Measurements from ENCODE around the gene EHBP1.

Gene EHBP1

GRCh38 chr2:63051795-63052333, 346.4 kb downstream of the EHBP1 start:
- DNase-seq (ENCODE audit: low read depth): no peak

DNA sequence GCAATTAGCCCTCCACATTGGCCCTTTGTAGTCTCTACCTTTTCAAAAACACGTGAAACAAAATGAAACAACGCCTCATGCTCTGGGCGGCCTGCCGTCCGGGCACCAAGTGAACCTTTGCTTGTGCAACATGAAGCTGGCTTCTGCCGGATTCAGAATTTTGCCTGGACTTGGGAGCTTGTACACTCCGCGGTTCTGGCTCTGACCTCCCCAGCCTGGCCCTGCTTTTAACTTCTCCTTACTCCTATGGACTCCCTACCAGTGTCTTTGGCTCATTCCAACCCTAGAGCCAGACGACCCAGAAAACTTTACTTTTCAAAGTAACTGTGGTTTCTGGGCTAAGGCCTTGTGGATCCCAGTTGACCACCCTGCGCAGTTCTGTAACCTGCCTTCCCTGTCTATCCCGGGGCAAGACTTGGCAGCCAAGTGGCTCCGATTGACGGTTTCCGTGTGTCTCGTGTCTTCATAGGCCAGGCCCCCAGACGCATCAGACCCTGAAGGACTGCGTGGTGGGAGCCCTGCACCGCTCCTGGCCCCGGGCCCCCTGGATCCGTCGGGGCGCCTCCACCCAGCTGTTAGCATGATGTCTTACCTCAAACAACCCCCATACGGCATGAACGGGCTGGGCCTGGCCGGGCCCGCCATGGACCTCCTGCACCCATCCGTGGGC, 347.0 kb downstream of the EHBP1 start:
- no peak for DNase-seq (ENCODE audit: low read depth)

DNA sequence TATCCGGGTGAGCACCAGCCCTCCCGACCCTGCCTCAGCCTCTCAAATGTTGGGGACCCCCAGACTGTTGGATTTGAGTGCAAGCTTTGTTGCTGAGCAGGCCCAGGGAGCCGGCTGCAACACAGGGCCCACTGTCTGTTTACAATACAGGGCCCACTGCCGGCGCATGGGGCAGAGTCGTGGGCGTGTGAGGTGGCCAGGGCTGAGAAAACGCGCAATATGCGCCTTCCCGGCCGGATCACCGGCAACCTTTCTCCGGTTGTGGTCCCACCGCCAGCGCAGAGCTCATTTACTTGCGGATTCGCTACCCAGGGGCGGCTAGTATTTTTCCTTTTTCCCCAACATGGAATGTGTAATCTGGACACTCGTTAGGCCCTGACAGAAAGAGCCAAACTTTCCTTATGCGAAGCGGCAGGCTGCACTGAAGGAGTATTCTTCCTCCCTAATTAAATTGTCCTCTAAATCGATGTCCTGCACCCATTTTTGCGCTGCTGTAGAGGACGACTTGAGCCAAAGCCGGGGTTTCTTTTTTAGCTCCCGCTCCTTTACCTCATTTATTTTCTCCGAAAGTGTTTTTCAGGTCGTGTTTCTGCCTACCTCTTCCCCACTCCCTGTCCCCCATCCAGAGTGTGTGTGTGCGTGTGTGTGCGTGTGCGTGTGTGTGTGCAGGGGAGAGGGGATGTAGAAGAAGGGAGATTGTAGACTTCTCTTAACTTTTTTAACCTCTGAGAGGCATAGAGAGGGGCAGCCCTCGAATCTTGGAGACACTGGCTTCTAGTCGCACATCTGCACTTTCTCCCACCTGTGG, 347.8 kb downstream of the EHBP1 start:
- no peak for DNase-seq (ENCODE audit: low read depth)

DNA sequence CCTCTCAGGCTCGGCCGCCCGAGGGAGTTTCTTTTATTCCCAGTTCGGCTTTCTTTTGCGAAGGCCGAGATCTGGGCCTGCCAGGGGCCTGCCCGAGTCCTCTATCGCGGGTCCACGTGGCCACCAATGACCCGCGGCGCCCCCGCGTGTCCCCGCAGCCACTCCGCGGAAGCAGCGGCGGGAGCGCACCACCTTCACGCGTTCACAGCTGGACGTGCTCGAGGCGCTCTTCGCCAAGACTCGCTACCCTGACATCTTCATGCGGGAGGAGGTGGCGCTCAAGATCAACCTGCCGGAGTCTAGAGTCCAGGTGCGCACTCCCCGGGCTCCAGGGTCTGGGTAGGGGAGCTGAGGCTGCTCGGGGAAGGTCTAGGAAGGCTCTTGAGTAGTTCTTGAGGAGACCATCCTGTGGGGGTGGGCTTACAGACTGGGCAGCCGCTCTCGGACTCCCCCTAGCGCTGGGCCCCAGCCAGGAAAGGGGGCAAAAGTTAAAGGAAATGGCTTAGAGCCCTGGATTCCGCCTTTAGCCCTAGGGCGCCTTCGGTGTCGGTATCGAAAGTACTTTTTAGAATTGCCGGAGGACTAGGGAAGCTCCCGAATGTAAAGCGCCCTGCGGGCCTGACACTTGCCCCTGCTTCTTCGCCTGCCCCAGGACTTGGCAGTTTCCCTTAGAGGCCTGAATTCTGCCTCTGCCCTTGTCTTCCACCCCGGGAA, 348.5 kb downstream of the EHBP1 start:
- no peak for DNase-seq (ENCODE audit: low read depth)

GRCh38 chr2:63054841-63055225, 349.3 kb downstream of the EHBP1 start:
- no peak for DNase-seq (ENCODE audit: low read depth)

DNA sequence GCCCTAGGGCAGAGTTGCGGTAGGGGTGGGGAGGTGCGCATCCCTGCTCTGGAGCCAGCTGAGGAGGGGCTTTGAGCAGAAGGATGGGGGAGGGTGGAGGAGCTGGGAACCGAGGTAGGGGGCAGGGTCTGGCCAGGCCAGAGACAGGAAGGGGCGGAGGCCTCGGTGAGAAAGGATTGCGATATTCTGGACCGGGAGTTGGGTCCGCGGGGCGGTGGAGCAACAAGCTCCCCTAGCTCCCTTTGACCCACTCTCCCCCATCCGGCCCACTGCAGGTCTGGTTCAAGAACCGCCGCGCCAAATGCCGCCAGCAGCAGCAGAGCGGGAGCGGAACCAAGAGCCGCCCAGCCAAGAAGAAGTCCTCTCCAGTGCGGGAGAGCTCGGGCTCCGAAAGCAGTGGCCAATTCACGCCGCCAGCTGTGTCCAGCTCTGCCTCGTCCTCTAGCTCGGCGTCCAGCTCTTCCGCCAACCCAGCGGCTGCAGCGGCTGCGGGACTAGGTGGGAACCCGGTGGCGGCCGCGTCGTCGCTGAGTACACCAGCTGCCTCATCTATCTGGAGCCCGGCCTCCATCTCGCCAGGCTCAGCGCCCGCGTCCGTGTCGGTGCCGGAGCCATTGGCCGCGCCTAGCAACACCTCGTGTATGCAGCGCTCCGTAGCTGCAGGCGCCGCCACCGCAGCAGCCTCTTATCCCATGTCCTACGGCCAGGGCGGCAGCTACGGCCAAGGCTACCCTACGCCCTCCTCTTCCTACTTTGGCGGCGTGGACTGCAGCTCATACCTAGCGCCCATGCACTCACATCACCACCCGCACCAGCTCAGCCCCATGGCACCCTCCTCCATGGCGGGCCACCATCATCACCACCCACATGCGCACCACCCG, 350.0 kb downstream of the EHBP1 start:
- DNase-seq (ENCODE audit: low read depth): no peak

DNA sequence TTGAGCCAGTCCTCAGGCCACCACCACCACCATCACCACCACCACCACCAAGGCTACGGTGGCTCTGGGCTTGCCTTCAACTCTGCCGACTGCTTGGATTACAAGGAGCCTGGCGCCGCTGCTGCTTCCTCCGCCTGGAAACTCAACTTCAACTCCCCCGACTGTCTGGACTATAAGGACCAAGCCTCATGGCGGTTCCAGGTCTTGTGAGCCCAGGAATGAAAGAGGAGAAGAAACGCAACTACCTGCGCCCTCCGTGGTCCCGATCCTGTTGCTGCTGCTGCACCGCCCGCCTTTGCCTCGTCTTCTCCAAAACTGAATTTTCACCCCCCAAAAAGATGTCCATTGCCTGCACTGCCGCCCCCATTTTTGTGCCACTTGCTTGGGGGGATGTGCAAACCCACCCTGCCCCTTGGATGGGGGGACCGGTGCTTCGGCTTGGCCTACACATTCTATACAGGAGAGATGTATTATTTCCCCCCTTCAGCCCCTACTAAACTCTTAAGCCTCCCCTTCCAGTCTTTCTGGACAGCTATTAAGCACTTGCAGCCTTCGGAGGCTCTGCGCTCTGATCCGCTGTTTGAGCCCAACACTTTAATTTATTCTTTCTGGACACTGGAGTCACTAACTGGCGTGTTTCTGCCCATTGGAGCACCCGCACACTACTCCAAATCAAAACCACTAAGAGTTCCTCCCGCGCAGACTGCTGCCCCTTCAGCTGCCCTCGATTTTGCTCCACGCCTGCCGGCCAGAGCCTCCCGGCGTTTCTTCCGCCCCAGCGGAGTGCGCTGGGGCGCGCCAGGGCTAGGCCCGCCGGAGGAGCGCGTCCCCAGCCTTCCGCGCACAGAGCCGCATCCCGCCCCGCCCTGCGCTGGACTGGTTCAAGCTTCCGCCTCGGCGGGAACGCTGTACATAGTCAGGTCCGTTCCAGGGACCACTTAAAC, 350.9 kb downstream of the EHBP1 start:
- DNase-seq (ENCODE audit: low read depth): no peak

- DNase-seq (ENCODE audit: low read depth): no peak
Measured at GRCh38 chr2:63057249-63058143, 352.0 kb downstream of the EHBP1 start.

GRCh38 chr2:63058144-63058920, 352.8 kb downstream of the EHBP1 start:
- no peak for DNase-seq (ENCODE audit: low read depth)

DNA sequence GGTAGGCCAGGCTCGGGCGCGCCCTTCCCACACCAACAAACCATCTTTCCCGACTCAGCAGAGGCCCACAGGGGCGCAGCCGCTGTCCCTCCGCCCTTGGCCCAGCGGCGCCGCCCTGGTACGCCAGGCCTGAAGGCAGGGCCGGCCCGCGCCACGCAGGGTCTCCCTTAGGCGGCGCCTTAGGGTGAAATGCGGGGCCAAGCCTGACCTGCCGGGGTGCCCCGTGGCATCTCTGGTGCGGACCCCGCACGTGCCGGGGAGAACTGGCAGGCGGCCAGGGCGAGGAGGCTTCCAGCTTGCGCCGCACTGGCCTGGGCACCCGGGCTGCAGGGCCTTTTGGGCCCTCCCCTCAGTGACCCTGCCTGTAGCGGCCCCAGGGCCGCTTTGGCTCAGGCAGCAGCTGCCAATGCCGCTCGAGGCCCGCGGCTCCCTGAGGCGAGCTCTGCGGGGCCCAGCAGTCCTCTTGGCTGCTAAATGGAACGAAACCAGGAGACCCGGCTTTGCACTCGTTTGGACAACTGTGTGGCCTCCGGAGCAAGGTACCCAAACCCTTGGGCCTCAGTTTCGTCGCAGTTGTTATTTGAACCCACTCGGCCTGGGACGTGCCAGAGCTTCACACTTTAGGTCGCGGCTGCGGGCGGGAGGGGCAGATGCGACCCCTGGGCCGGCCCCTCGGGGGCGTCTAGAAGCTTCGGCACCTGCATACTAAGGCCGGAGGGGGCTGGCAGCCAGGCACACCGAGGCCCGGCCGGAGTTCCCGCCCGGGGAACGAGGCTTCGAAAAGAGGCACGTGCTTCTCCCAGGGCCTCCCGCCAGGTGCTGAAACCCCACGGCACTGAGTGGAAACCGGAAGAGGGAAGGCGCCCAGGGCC, 353.6 kb downstream of the EHBP1 start:
- no peak for DNase-seq (ENCODE audit: low read depth)

- no peak for DNase-seq (ENCODE audit: low read depth)
Measured at GRCh38 chr2:63059793-63060471, 354.4 kb downstream of the EHBP1 start.

DNA sequence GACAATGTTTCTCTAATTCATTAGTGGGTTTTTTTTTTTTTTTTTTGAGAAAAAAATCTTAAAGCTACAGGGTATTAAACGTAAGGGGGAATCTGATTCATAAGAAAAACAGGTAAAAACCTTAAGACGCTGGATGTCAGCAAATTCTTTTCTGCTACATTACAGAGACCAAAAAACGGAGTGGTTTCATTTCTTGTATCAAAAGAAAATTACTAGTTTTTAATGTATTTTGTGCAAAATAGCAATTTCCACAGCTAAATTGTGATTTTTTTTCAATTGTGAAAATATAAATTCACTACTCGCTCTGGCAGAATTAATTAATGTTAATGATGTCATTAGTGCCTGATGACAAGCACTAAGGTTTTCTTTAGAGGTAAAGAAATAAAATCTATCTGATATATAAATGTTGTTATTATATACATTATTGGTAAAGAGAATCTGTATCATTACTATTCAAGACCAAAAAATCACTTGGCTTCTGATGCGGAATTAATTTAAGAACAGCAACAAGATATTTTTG, 355.0 kb downstream of the EHBP1 start:
- DNase-seq (ENCODE audit: low read depth): no peak

DNA sequence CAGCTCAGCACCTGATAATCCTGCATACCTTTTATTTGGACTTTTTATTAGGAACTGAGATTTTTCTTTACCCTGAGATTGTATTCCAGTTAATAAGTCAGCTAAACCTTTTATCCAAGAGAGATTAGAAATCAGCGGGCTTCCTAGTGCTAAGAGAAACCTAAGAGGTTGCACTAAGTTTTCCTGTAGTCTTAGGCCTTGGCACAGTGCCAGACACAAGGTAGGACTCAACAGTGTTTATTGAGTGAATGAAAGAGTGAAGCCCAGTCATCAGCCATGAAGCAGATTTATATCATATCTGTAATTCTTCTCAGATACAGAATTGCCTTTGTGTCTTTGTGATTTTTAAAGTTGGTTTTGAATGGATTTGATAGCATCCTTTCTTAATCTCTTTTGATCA, 358.7 kb downstream of the EHBP1 start:
- no peak for DNase-seq (ENCODE audit: low read depth)

DNA sequence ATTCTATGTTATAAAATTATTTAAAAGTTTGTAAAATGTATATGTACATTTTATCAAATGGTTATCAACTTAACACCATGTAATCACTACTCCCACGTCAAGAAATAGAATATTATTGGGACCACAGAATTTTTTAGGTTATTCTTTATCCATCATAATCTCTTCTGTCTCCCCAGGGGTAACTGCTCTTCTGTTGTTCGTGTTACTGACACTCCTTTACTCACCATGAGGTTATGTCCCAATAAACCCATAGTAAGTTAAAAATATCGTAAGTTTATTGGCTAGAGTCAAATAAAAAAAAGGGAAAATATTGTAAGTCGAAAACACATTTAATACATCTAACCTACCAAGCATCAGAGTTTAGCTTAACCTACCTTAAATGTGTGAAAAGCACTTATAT, 359.1 kb downstream of the EHBP1 start:
- DNase-seq (ENCODE audit: low read depth): no peak

GRCh38 chr2:63066265-63066664, 360.8 kb downstream of the EHBP1 start:
- DNase-seq (ENCODE audit: low read depth): no peak

- no peak for DNase-seq (ENCODE audit: low read depth)
Measured at GRCh38 chr2:63066838-63067237, 361.3 kb downstream of the EHBP1 start.

GRCh38 chr2:63071664-63072063, 366.2 kb downstream of the EHBP1 start:
- no peak for DNase-seq (ENCODE audit: low read depth)
